HG02943 (cell line): Measurements from ENCODE around the gene LYZL1.
"Not testable (repeated sequence)": the region's sequence is repeated elsewhere in the genome, so short reads cannot be mapped to it uniquely, and the experiment has no call there.

Source experiments
- ATAC-seq: cut with Tn5 transposase; IDR thresholded peaks from one replicate; pipeline ENCODE4 v1.9.1; 2021; ENCODE audit warnings: mild to moderate bottlenecking, low read depth, moderate library complexity; ENCODE audit not compliant: unreplicated experiment

Gene LYZL1

GRCh38 chr10:29288906-29289305, at the start of gene LYZL1:
TSS of gene LYZL1 (plus strand) at chr10:29289070. CDS start at chr10:29291868, 2,798 bp downstream.
- ATAC-seq = not testable (repeated sequence)

DNA sequence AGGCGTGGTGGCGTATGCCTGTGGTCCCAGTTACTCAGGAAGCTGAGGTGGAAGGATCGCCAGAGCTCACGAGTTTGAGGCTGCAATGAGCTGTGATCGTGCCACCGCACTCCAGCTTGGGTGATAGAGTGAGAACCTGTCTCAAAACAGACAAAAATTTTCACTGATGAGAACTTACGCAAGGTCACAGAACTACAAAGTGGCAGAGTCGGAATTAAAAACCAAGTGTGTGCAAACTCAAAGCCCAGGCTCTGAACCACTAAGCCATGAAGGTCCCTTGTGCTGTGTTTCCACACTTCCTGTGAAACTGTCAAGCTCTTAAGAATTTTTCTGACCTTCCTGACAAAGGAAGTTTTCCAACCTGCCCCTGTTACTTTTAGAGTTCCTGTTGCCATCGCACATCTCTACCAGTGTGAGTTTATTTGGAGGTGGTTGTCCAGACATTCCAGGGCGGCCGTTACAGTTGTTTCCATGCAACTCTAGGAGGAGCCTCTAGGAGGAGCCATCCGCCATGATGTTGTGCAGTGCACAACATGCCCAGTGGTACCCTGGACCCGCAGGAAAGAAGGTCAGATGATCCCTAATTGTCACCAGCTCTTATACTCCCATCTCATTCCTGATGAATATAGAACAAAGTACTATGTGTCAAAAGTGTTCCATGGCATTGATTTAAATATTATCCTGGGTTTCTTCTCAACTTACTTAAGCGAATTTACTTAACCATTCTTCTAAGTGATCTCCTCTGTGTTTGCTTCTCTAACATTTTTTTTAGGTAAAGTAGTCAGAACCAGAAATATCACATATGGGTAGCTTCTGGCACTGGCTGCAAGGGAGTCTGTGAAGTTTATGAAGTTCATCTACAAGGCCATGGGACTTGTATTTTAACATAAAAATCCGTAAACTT, 49.0 kb upstream of the LYZL1 start:
- ATAC-seq = no peak

DNA sequence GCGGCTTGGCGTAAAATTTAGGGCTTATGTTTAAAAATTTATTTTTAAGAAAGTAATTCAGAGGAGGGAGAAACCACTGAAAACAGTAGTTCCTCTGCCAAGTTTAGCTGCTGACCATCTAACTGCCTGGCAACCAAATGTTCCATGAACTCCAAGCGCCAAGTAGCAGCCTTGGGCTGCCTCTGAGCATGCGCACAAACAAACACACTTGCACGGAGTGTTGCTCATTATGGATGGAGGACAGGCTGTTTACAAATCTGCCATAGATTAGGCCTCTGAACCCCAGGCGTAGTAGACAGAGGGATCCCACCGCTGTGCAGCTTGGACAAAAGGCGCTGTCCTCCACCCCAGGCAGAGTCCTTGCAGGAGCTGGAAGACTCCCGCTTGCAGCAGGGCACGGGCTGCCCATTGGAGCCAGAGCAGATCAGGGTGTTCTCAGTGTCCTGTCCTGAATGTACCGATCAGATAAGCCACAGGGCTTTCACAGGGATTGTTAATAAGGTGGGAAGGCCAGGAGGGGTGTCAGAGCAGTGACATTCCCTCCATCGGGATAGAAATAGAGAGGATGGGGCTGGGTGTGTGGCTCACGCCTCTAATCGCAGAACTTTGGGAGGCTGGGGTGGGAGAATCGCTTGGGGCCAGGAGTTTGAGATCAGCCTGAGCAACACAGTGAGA, 47.7 kb upstream of the LYZL1 start:
- no peak for ATAC-seq

GRCh38 chr10:29241925-29242324, 46.9 kb upstream of the LYZL1 start:
- no peak for ATAC-seq

GRCh38 chr10:29243066-29243465, 45.8 kb upstream of the LYZL1 start:
- no peak for ATAC-seq

DNA sequence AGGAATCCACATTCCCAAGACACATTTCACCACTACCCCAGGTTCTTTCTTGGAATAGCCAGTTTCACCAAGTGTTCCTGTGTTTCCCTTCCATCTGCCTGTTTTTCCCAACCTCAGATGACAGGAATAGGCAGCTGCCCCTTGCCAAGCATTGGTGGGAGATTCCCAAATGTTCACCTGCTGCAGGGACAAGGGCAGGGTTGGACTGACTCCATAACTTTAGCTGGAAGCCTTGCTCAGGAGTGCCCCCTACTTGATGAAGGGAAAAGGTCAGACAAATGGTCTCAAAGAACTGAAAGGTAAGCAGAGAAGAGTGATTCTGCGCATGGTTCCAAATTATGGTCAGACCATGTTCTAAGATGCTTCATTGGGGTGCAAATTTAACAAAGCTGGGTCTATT, 45.1 kb upstream of the LYZL1 start:
- ATAC-seq = no peak

DNA sequence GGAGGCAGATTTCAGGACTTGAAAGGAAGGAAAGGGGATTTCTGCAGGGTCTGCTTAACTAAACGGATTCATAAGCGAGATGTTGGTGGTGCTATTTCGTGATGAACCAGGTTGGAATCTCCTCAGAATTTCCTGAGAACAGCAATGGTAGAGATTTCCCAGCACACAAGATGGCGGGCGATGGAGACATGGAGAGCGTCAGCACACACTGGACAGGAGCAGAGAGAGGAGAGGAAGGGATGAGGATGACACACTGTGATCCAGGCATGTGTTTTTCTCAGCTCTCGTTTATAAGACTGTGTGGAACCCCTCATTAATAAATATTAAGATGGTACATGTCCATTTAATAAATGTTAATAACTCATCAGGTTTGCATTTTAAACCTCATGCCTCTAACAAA, 43.9 kb upstream of the LYZL1 start:
- no peak for ATAC-seq

DNA sequence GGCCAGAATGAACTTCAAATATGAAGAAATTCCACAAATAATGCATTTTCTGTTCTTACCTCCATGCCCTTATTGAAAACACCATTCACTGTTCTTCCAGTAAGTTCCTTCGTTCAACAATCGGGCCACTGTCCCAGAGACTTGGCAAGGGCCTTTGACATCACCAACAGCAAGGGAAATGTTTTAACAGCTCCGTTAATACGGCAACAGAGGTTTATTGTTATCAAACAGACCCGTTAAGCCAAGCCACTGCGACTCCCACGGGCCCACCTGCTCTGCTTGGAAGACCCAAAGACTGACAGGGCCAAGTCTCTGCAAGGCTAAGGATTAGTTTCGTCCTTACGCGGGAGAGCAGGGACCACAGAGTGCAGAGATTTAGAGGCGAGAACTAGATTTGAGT, 43.4 kb upstream of the LYZL1 start:
- no peak for ATAC-seq

DNA sequence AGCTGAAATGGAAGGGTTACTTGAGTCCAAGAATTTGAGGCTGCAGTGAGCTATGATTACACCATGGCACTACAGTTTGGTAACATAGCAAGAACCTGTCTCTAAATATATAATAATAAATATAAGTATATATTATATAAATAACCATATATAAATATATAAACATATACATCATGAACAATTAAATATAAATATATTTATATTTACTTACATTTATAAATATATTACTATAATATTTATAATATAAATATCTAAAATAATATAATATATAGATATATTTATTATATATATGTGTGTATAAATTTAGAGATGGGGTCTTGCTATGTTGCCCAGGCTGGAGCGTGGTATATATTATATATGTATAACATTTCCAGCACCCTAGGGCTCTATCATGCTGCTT, 42.4 kb upstream of the LYZL1 start:
- ATAC-seq = no peak

- no peak for ATAC-seq
Observed at GRCh38 chr10:29248158-29248557, 40.7 kb upstream of the LYZL1 start.

- ATAC-seq = no peak
Observed at GRCh38 chr10:29249018-29249417, 39.9 kb upstream of the LYZL1 start.

GRCh38 chr10:29250066-29250465, 38.8 kb upstream of the LYZL1 start:
- ATAC-seq = no peak

DNA sequence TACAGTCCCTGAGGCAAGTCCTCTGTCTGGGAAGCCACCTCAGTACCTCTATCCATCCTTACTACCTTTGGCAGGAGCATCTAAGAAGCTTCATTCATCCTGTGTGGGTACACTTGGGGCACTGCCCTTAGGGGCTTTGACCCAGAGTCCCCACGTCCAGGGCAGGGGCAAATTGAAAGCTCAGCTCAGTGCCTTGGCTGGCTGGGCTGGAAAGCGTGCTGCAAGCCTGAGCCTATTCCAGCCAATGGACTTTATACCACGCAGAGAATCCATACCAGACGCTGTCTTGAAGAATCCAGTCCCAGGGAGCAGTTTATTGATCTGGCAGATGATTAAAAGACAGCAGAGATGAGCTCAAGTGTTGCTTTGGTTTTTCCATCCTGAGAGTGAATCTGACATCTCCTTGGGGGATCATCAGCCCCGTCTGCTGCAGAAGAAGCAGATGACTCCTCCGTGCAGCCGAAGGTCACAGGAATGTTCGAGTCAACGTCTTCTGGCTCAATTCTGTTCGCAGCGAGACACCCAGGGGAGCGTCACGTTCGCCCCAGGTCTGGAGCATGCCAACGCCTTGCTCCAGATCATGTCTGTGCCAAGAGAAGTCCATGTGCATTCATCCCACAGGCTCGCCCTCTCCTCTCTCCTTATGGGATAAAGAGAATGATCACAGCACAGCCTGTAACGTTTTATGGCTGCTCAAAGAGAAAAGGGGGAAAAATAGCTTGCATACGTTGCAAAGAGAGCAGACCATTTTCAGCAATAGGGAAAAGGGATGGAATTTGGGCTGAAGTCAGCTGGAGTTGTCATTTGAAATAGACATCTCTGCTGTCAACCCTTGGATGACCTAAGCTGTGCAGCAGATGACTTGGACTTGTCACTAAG, 35.8 kb upstream of the LYZL1 start:
- ATAC-seq = no peak

GRCh38 chr10:29253690-29254029, 35.2 kb upstream of the LYZL1 start:
- no peak for ATAC-seq

DNA sequence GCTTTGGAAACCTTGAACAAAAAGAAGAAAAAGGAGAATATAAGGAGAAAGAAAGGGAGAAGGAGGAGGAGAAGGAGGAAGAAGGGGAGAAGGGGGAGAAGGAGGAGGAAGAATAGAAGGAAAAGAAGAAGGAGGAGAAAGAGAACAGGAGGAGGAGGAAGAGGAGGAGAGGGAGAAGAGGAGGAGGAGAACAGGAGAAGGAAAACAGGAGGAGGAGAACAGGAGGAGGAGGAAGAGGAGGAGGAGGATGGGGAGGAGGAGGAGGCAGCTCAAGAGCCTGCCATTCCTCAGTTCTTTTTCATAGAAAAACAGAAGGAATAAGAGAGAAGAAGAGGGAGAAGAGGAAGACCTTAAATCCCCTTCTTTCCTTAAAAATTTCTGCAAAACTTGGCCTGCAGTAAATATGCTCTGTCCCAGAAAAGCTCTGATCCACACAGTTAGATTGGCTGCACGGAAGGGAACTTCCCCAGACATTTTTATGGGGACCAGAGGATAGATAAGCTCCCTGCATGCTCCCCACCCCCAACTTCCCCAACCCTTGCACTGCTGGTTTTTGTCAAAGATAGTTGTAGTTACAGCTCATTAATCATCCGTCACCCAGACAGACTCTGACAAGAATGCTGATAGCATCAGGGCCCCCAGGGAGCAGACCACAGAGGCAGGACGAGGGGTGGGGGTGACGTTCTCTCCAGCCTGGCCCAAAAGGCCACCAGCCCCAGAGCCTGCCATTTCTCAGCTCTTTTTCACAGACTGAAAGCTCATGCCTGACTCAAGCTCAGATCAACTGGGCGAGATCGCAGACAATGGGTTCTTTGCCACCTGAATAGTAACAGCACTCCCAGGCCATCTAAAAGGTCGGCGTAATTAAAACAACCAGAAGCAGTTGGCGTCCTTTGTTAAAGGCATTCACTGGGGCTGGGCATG, 34.5 kb upstream of the LYZL1 start:
- no peak for ATAC-seq

GRCh38 chr10:29255104-29255503, 33.8 kb upstream of the LYZL1 start:
- no peak for ATAC-seq

DNA sequence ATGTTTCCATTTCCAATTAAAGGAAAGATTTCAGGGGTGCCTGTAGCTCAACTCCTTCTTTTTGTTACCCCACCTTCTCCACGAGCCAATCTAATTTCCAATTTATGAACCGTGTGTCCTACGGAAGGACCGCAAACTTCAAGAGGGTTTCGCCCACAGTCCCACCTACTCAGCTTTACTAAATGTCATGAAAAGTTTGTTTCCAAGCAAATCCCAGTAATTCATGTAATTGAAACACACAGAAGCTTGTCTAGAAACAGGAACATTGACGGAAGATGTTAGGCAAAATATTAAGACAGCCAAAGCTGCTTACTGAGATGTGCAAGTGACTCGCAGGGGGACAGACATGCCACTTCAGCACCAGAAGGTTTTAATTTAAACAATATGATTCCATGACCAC, 32.9 kb upstream of the LYZL1 start:
- no peak for ATAC-seq

- ATAC-seq = no peak
Observed at GRCh38 chr10:29256586-29256985, 32.3 kb upstream of the LYZL1 start.

- ATAC-seq = no peak
Observed at GRCh38 chr10:29257106-29257783, 31.6 kb upstream of the LYZL1 start.

GRCh38 chr10:29257784-29258135, 31.1 kb upstream of the LYZL1 start:
- ATAC-seq = no peak
